Measurements from ENCODE around the gene PARD6G. TPM values are rescaled to one million over a fixed set of nuclear protein-coding genes. Genes with fewer than 3 reads are reported as not detected.

Gene PARD6G
- total RNA-seq, 2 experiments from 2014 or later, result 0.47 to 1.0 TPM

DNA sequence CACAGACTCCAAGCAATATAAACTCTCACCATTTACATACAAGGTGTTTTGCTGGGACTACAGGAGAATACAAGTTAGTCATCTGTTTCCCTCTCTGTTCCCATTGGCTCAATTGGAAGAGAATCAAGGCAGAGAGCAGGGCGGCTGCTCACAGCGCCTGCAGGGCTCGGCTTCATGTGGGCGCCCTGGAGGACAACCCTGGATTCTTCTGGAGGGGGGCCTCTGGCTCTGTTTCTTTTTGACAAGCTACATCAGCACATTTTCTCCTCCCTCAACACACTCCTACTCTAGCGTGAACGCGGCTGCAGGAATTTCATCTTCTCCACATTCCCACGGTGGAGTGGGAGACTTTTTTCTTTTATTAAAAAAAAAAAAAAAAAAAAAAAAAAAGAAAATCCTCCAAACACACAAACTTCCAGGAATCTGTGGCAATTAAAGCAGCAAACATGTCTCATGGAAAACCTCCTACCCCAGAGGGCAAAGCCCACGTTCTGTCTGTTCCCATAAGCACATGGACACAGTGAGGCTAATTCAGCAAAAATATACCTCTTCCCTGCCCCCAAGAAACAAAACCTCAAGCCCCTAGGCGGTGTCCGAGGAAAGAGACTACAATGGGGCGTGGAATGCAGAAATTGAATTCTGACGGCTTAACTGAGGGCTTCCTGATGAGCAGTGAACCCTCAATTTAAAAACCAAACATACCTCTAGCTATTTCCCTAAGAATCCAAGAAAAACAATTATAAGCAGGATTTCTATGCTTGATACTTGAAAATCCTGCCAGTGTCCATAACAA is 50.6 kb downstream of the PARD6G start:
- no peaks in the 10 kb centered on the region for H3K4me1 Mint-ChIP-seq
- no peak for ATAC-seq (ENCODE audit: low read depth)

DNA sequence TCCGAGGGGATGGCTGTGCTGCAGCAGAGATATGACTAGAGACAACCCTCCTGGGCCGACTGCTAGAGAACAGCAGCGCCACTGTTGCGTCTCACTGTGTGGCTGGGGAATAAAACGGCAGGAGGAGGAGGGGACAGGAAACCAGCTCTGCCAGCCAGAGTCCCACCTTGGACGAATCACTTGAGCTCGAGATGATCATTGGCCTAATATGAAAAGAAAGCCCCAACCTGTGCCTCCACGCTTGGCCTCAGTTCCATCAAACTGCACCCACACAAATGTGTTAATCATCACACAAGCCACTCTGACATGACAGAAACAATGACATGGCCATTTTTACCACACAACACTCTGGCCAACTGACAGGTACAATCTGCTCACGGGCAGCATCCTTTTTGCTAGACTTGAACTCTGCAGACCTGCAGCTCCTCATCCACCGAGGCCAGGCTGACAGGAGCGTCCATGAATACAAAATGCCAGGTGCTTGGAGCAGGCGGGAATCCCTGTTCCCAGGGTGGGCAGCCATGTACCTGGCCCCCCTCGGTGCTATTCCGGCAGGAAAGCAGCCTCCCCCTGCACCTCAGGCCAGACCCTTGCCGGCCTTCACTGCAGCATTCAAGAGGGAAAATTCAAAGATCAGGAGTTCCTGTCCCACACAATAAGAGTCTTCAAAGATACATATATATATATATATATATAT is 52.3 kb downstream of the PARD6G start:
- ATAC-seq (ENCODE audit: low read depth) (no peak), DNase-seq (no peak)
- POLR2A ChIA-PET, result no interaction called here
- no peaks in the 10 kb centered on the region for H3K36me3 Mint-ChIP-seq
- peaks cover 25% of the 10 kb centered on the region for H3K27me3 Mint-ChIP-seq
- H3K4me1 Mint-ChIP-seq, result no peaks in the 10 kb centered on the region
- no peaks in the 10 kb centered on the region for H3K9me3 Mint-ChIP-seq
- H3K27ac Mint-ChIP-seq, result no peak overlapping the region
- H3K4me3 Mint-ChIP-seq, result no peak overlapping the region

More for the DNA sequence above, 50.6 kb downstream of the PARD6G start:
- no peaks in the 10 kb centered on the region for H3K36me3 Mint-ChIP-seq
- no peak for DNase-seq
- H3K27ac Mint-ChIP-seq, result no peak overlapping the region
- no peak overlapping the region for H3K4me3 Mint-ChIP-seq
- no peaks in the 10 kb centered on the region for H3K9me3 Mint-ChIP-seq
- H3K27me3 Mint-ChIP-seq, result peaks cover 22% of the 10 kb centered on the region
- POLR2A ChIA-PET, result no interaction called here

DNA sequence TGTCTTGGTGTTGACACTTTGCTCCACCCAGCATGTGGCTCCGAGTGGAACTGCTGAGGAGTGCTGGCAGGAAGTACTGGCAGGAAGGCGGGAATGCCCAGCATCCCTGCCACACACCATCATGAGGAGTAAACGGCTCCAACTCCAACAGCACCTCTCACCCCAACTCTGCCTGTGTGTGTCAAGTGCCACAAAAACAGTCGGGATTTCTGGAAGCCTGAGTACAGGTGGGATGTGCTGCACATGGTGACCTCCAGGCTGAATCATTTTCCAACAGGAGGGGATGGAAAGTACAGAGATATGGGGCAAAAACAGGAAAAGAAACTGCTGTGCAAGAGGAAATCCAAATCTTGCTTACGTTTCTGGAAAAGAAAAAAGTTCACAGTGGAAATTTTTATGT is 53.6 kb downstream of the PARD6G start:
- Mint-ChIP-seq H3K9me3 (no peaks in the 10 kb centered on the region), H3K27me3 (peaks cover 23% of the 10 kb centered on the region), H3K4me1 (no peaks in the 10 kb centered on the region), H3K36me3 (no peaks in the 10 kb centered on the region), H3K4me3 (no peak overlapping the region), H3K27ac (no peak overlapping the region)
- POLR2A ChIA-PET, result no interaction called here
- no peak for DNase-seq
- no peak for ATAC-seq (ENCODE audit: low read depth)

GRCh38 chr18:80192653-80193385 is 54.5 kb downstream of the PARD6G start:
- Mint-ChIP-seq H3K9me3 (no peaks in the 10 kb centered on the region), H3K27me3 (peaks cover 23% of the 10 kb centered on the region), H3K36me3 (no peaks in the 10 kb centered on the region), H3K4me1 (no peaks in the 10 kb centered on the region), H3K27ac (no peak overlapping the region), H3K4me3 (no peak overlapping the region)
- ATAC-seq (ENCODE audit: low read depth) (no peak), DNase-seq (no peak)
- POLR2A ChIA-PET, result no interaction called here

GRCh38 chr18:80191907-80192652 is 55.2 kb downstream of the PARD6G start:
- POLR2A ChIA-PET, result no interaction called here
- Mint-ChIP-seq H3K9me3 (no peaks in the 10 kb centered on the region), H3K27ac (no peak overlapping the region), H3K36me3 (no peaks in the 10 kb centered on the region), H3K4me1 (no peaks in the 10 kb centered on the region), H3K4me3 (no peak overlapping the region), H3K27me3 (peaks cover 23% of the 10 kb centered on the region)
- ATAC-seq (ENCODE audit: low read depth) (no peak), DNase-seq (no peak)

DNA sequence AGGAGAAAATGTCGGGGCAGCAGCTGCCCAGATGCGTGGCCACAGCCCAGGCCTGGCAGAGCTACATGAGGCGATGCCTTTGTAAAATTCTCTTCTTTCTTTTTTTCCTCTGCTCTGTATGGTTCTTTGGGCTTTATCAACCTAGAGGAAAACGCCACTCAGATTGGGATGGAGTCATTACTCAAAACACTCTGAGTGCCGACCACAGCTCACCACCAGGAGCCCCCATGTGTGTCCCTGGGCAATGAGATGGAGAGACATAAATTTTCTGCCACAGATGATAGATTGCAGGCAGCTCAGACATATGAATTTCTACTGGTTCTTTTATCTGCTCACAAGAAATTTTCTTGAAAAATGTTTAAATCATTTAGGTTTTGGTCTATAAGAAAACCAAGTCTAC is 56.0 kb downstream of the PARD6G start:
- Mint-ChIP-seq H3K4me3 (no peak overlapping the region), H3K4me1 (no peaks in the 10 kb centered on the region), H3K36me3 (no peaks in the 10 kb centered on the region), H3K27me3 (peaks cover 17% of the 10 kb centered on the region), H3K9me3 (peaks cover under 1% of the 10 kb centered on the region), H3K27ac (no peak overlapping the region)
- POLR2A ChIA-PET, result no interaction called here
- DNase-seq (no peak), ATAC-seq (ENCODE audit: low read depth) (no peak)

DNA sequence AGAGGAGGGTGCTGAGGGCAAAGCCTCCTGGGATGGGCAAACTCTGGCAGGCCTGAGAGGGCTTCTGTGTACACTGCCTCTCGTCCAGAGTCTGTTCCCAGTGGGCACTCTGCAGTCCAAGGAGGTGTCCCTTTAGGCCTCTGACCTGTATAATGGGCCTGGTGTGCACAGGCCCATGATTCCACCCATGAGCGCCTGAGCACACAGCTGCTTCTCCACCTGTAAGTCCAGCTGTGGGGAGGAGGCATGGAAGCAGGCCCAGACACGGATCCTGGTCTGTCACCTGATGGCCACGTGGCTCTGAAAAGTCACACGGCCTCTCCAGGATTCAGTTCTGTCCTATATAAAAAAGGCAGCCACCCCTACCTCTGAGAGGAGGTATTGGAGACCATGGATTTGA is 57.0 kb downstream of the PARD6G start:
- no peak for DNase-seq
- Mint-ChIP-seq H3K9me3 (peaks cover 9% of the 10 kb centered on the region), H3K4me1 (no peaks in the 10 kb centered on the region), H3K27ac (no peak overlapping the region), H3K27me3 (peaks cover 15% of the 10 kb centered on the region), H3K36me3 (no peaks in the 10 kb centered on the region), H3K4me3 (no peak overlapping the region)
- no peak for ATAC-seq (ENCODE audit: low read depth)
- POLR2A ChIA-PET, result no interaction called here

- POLR2A ChIA-PET, result no interaction called here
- H3K27me3 Mint-ChIP-seq, result peaks cover 10% of the 10 kb centered on the region
- no peaks in the 10 kb centered on the region for H3K4me1 Mint-ChIP-seq
- DNase-seq, result no peak
- no peak for ATAC-seq (ENCODE audit: low read depth)
- no peak overlapping the region for H3K27ac Mint-ChIP-seq
- H3K9me3 Mint-ChIP-seq, result peaks cover 9% of the 10 kb centered on the region
- H3K4me3 Mint-ChIP-seq, result no peak overlapping the region
- no peaks in the 10 kb centered on the region for H3K36me3 Mint-ChIP-seq
These were observed 57.8 kb downstream of the PARD6G start for GRCh38 chr18:80189531-80189865.

- Mint-ChIP-seq H3K36me3 (no peaks in the 10 kb centered on the region), H3K4me3 (no peak overlapping the region), H3K4me1 (no peaks in the 10 kb centered on the region), H3K9me3 (peaks cover 9% of the 10 kb centered on the region), H3K27me3 (peaks cover 4% of the 10 kb centered on the region), H3K27ac (no peak overlapping the region)
- no peak for DNase-seq
- no peak for ATAC-seq (ENCODE audit: low read depth)
- POLR2A ChIA-PET, result no interaction called here
These were observed 58.4 kb downstream of the PARD6G start for GRCh38 chr18:80188643-80189530.

GRCh38 chr18:80187956-80188642 is 59.2 kb downstream of the PARD6G start:
- Mint-ChIP-seq H3K36me3 (no peaks in the 10 kb centered on the region), H3K27me3 (peaks cover 4% of the 10 kb centered on the region), H3K27ac (no peak overlapping the region), H3K9me3 (peaks cover 9% of the 10 kb centered on the region), H3K4me1 (no peaks in the 10 kb centered on the region), H3K4me3 (no peak overlapping the region)
- ATAC-seq (ENCODE audit: low read depth), result no peak
- POLR2A ChIA-PET, result no interaction called here
- no peak for DNase-seq

DNA sequence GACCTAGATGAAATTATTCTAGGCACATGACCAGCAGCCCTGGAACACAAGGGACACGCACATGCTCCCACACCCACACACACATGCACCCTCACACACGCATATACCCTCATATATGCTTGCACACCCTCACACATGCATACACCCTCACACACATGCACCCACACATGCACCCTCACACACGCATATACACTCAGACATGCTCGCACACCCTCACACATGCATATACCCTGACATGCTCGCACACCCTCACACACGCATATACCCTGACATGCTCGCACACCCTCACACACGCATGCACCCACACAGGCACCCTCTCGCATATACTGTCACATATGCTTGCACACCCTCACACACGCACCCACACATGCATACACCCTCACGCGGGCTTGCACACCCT is 61.8 kb downstream of the PARD6G start:
- H3K4me1 Mint-ChIP-seq, result no peaks in the 10 kb centered on the region
- H3K27ac Mint-ChIP-seq, result no peak overlapping the region
- ATAC-seq (ENCODE audit: low read depth), result no peak
- peaks cover 9% of the 10 kb centered on the region for H3K9me3 Mint-ChIP-seq
- POLR2A ChIA-PET, result no interaction called here
- H3K4me3 Mint-ChIP-seq, result no peak overlapping the region
- no peaks in the 10 kb centered on the region for H3K36me3 Mint-ChIP-seq
- DNase-seq, result no peak
- H3K27me3 Mint-ChIP-seq, result peaks cover 3% of the 10 kb centered on the region

GRCh38 chr18:80184243-80184772 is 63.0 kb downstream of the PARD6G start:
- POLR2A ChIA-PET, result no interaction called here
- DNase-seq, result no peak
- Mint-ChIP-seq H3K27me3 (no peaks in the 10 kb centered on the region), H3K27ac (no peak overlapping the region), H3K36me3 (no peaks in the 10 kb centered on the region), H3K4me3 (no peak overlapping the region), H3K9me3 (peaks cover 9% of the 10 kb centered on the region), H3K4me1 (no peaks in the 10 kb centered on the region)
- no peak for ATAC-seq (ENCODE audit: low read depth)
